PC-3 (cell line): ENCODE results near the gene NYAP2. TPM values are rescaled to one million over a fixed set of nuclear protein-coding genes. Genes with fewer than 3 reads are reported as not detected.

Experiments used
- ATAC-seq: fragments of 200-7000 bp; cut with Tn5 transposase; 2 replicates; pipeline ENCODE4 v1.9.1; 2020; ENCODE audit warnings: mild to moderate bottlenecking, moderate library complexity
- BruUV-seq: library from RNA; stranded (reverse); fragments of 400-500 nt; replicated peaks from 2 replicates; lab custom pipeline; 2021; lab: Mats Ljungman, UMichigan
- CTCF ChIA-PET: fragments of 300-600 bp; sonication (Branson Sonifier 250); formaldehyde crosslinking; loops from one replicate; lab custom pipeline; 2022; ENCODE audit warnings: antibody characterized with exemption; lab: Charles Lee
- POLR2A ChIA-PET: fragments of 300-600 bp; sonication (Branson Sonifier 250); formaldehyde crosslinking; loops from one replicate; lab custom pipeline; 2022; ENCODE audit warnings: antibody characterized with exemption; ENCODE audit not compliant: unreplicated experiment; lab: Charles Lee
- DNase-seq: peaks from one replicate; pipeline ENCODE4 v3.0.0-alpha.2; 2015
- H2AFZ ChIP-seq: fragments of 300-600 bp; sonication (generic); 2 replicates; pipeline ENCODE4 v1.6.0; 2016; ENCODE audit warnings: antibody characterized with exemption, low read length
- H3F3A ChIP-seq: fragments of 300-600 bp; sonication (generic); one replicate; pipeline ENCODE4 v1.6.0; 2017; ENCODE audit warnings: antibody characterized with exemption, low read length, control low read depth, mild to moderate bottlenecking; ENCODE audit not compliant: unreplicated experiment
- H3K27ac ChIP-seq: fragments of 300-600 bp; sonication (generic); 2 replicates; pipeline ENCODE4 v1.5.1; 2016; ENCODE audit warnings: mild to moderate bottlenecking, low read length
- H3K27me3 ChIP-seq: fragments of 300-600 bp; sonication (generic); 2 replicates; pipeline ENCODE4 v1.6.1; 2016; ENCODE audit warnings: low read length, mixed read lengths
- H3K36me3 ChIP-seq: fragments of 300-600 bp; sonication (generic); 2 replicates; pipeline ENCODE4 v1.6.1; 2016; ENCODE audit warnings: low read depth, mixed run types, low read length, mixed read lengths
- H3K4me1 ChIP-seq: fragments of 300-600 bp; sonication (generic); 2 replicates; pipeline ENCODE4 v1.5.1; 2016; ENCODE audit warnings: low read length; ENCODE audit not compliant: insufficient read depth
- H3K4me2 ChIP-seq: fragments of 300-600 bp; sonication (generic); 2 replicates; pipeline ENCODE4 v1.6.0; 2016; ENCODE audit warnings: low read length
- H3K4me3 ChIP-seq: fragments of 300-600 bp; sonication (generic); 2 replicates; pipeline ENCODE4 v1.5.1; 2016; ENCODE audit warnings: mild to moderate bottlenecking, low read length, mixed read lengths
- H3K79me2 ChIP-seq: fragments of 300-600 bp; sonication (generic); 2 replicates; pipeline ENCODE4 v1.6.1; 2017; ENCODE audit warnings: low read length, mixed read lengths
- H3K9ac ChIP-seq: fragments of 300-600 bp; sonication (generic); 2 replicates; pipeline ENCODE4 v1.6.0; 2016; ENCODE audit warnings: mild to moderate bottlenecking, low read length
- H3K9me2 ChIP-seq: fragments of 300-600 bp; sonication (generic); replicated peaks from 2 replicates; pipeline ENCODE4 v1.6.1; 2016; ENCODE audit warnings: mixed run types, low read length, mixed read lengths
- H3K9me3 ChIP-seq: fragments of 300-600 bp; sonication (generic); 2 replicates; pipeline ENCODE4 v1.6.1; 2016; ENCODE audit warnings: low read length, mixed read lengths
- H4K20me1 ChIP-seq: fragments of 300-600 bp; sonication (generic); 2 replicates; pipeline ENCODE4 v1.6.1; 2016; ENCODE audit warnings: low read length, mixed read lengths
- CTCF ChIP-seq: fragments of 300-600 bp; sonication (generic); conservative IDR thresholded peaks from 2 replicates; pipeline ENCODE4 v1.5.1; 2017; ENCODE audit warnings: antibody characterized with exemption, low read depth, mild to moderate bottlenecking, low read length
- EZH2 ChIP-seq: fragments of 300-600 bp; sonication (generic); IDR thresholded peaks from one replicate; pipeline ENCODE4 v1.6.1; 2017; ENCODE audit warnings: antibody characterized with exemption, mild to moderate bottlenecking, low read length; ENCODE audit not compliant: unreplicated experiment
- EZH2phosphoT487 ChIP-seq: fragments of 300-600 bp; sonication (generic); IDR thresholded peaks from 2 replicates; pipeline ENCODE4 v1.6.1; 2018; ENCODE audit warnings: mild to moderate bottlenecking, antibody characterized with exemption, low read length, borderline replicate concordance
- intact Hi-C: fragments of 100-400 bp; cut with micrococcal nuclease; formaldehyde crosslinking; loops from 2 replicates; pipeline ENCODE4 v1.9.0; 2023
- total RNA-seq: library from RNA; depleted of rRNA; stranded (reverse); fragments of >200 nt; gene quantifications from 2 replicates; pipeline ENCODE4 v1.2.3, GENCODE V29; 2014

NYAP2 gene
- total RNA-seq, 1 experiment from 2014 or later, result not detected

DNA sequence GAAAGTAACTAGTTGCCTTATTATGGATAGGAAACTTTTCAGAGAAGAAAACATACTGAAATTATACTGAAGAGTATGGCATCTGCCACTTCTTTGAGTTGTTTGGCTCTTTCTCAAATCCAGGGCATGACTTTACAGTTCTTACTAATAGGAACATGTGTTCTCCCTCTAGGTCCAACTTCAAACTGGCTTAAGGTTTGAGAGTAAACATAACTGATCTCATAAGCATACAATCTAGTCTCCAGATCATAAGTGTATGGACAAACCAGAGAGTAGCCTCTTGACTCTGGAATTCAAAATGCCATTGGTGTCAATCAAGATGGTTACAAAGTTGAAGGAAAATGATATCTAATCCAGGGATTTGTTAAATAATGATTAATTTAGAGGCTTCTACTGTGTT, 101.5 kb downstream of the NYAP2 start:
- H3K4me3 ChIP-seq, result no peak overlapping the region
- no peak overlapping the region for H3K27ac ChIP-seq
- H3K9me3 ChIP-seq, result no peaks in the 10 kb centered on the region
- CTCF ChIA-PET, result no interaction called here
- no peak overlapping the region for H3K9ac ChIP-seq
- POLR2A ChIA-PET, result no interaction called here
- H3K4me2 ChIP-seq, result no peak overlapping the region
- H3K9me2 ChIP-seq, result no peaks in the 10 kb centered on the region
- BruUV-seq, result no TSS peak
- intact Hi-C loops, result no loop called here
- no peaks in the 10 kb centered on the region for H3K36me3 ChIP-seq
- DNase-seq (no peak), ATAC-seq (no peak)
- H4K20me1 ChIP-seq, result no peaks in the 10 kb centered on the region
- no peak overlapping the region for H2AFZ ChIP-seq
- peaks cover 22% of the 10 kb centered on the region; the same call in 1 of the 2 replicates for H3K27me3 ChIP-seq
- no peaks in the 10 kb centered on the region for H3F3A ChIP-seq
- H3K79me2 ChIP-seq, result no peaks in the 10 kb centered on the region
- H3K4me1 ChIP-seq, result no peaks in the 10 kb centered on the region
- TF ChIP-seq CTCF (no peak), EZH2phosphoT487 (no peak), EZH2 (no peak)

- CTCF ChIA-PET, result no interaction called here
- Histone ChIP-seq H3K4me1 (no peaks in the 10 kb centered on the region), H3K4me3 (no peak overlapping the region), H3K27me3 (peaks cover 22% of the 10 kb centered on the region; the same call in 1 of the 2 replicates), H3K9me2 (no peaks in the 10 kb centered on the region), H3K4me2 (no peak overlapping the region), H3F3A (no peaks in the 10 kb centered on the region), H3K9me3 (no peaks in the 10 kb centered on the region), H3K27ac (no peak overlapping the region), H3K9ac (no peak overlapping the region), H3K79me2 (no peaks in the 10 kb centered on the region), H3K36me3 (no peaks in the 10 kb centered on the region), H4K20me1 (no peaks in the 10 kb centered on the region), H2AFZ (no peak overlapping the region)
- DNase-seq (no peak), ATAC-seq (no peak)
- no TSS peak for BruUV-seq
- intact Hi-C loops, result no loop called here
- TF ChIP-seq CTCF (no peak), EZH2phosphoT487 (no peak), EZH2 (no peak)
- POLR2A ChIA-PET, result no interaction called here
Observed at GRCh38 chr2:225502971-225503370, 103.5 kb downstream of the NYAP2 start.

GRCh38 chr2:225510796-225511195, 111.3 kb downstream of the NYAP2 start:
- BruUV-seq, result no TSS peak
- ATAC-seq (no peak), DNase-seq (no peak)
- intact Hi-C loops, result no loop called here
- H3K27me3 ChIP-seq, result no peaks in the 10 kb centered on the region
- H3F3A ChIP-seq, result no peaks in the 10 kb centered on the region
- ChIA-PET CTCF (no interaction called here), POLR2A (no interaction called here)
- no peak overlapping the region for H3K4me3 ChIP-seq
- H3K36me3 ChIP-seq, result no peaks in the 10 kb centered on the region
- H3K9ac ChIP-seq, result no peak overlapping the region
- no peak overlapping the region for H2AFZ ChIP-seq
- no peaks in the 10 kb centered on the region for H3K9me2 ChIP-seq
- no peak overlapping the region for H3K27ac ChIP-seq
- no peaks in the 10 kb centered on the region for H3K79me2 ChIP-seq
- no peak overlapping the region for H3K4me2 ChIP-seq
- no peak for TF ChIP-seq EZH2phosphoT487
- TF ChIP-seq EZH2, result no peak
- TF ChIP-seq CTCF, result no peak
- no peaks in the 10 kb centered on the region for H3K9me3 ChIP-seq
- no peaks in the 10 kb centered on the region for H4K20me1 ChIP-seq
- H3K4me1 ChIP-seq, result peaks cover 10% of the 10 kb centered on the region
